B cell (primary cell): ENCODE measurements around the gene FYB2. TPM values are rescaled to one million over a fixed set of nuclear protein-coding genes. Genes with fewer than 3 reads are reported as not detected.

Experiments used
- ATAC-seq: fragments of 200-7000 bp; cut with Tn5 transposase; one replicate; pipeline ENCODE4 v1.10.0; 2021; ENCODE audit warnings: low read depth, mild to moderate bottlenecking, moderate number of reproducible peaks, moderate library complexity
- CTCF ChIA-PET: fragments of 350-600 bp; sonication (Branson Sonifier 250); formaldehyde crosslinking; loops from one replicate; lab custom pipeline; 2021; ENCODE audit warnings: antibody characterized with exemption, inconsistent platforms; lab: Charles Lee
- POLR2A ChIA-PET: fragments of 350-600 bp; sonication (Branson Sonifier 250); formaldehyde crosslinking; loops from one replicate; lab custom pipeline; 2021; ENCODE audit warnings: antibody characterized with exemption; lab: Charles Lee
- DNase-seq: peaks from one replicate; pipeline ENCODE4 v3.0.0; 2013
- H2AFZ ChIP-seq: 2 replicates; pipeline ENCODE4 v1.6.1; 2012; ENCODE audit warnings: mild to moderate bottlenecking, low read depth, low read length; ENCODE audit not compliant: insufficient read depth, poor library complexity, severe bottlenecking
- H3K27ac ChIP-seq, 2 donors: 1 replicate in 1 of 2; 2 replicates in 1 of 2; pipeline ENCODE4 v1.5.1; 2012 to 2013; ENCODE audit warnings: low read length in 2 of 2, mild to moderate bottlenecking in 2 of 2, moderate library complexity in 1 of 2
- H3K27me3 ChIP-seq, 4 experiments: fragments of 200-600 bp in 1 of 4; sonication (generic) in 1 of 4; replicated peaks in 1 of 4; 1 replicate in 2 of 4; 2 replicates in 2 of 4; pipeline versions ENCODE4 v1.6.1 to v1.7.0; 2013 to 2016; ENCODE audit warnings: low read length in 3 of 4, mild to moderate bottlenecking in 2 of 4, mixed read lengths in 1 of 4, moderate library complexity in 1 of 4; ENCODE audit not compliant: insufficient read depth in 4 of 4, control insufficient read depth in 3 of 4; ENCODE audit errors: control extremely low read depth in 1 of 4
- H3K36me3 ChIP-seq, 2 experiments: replicated peaks in 1 of 2; 1 replicate in 1 of 2; 2 replicates in 1 of 2; pipeline versions ENCODE4 v1.6.1 to v1.7.1; 2013; ENCODE audit warnings: low read length in 1 of 2; ENCODE audit not compliant: insufficient read depth in 2 of 2, control insufficient read depth in 1 of 2; ENCODE audit errors: control extremely low read depth in 1 of 2, extremely low read depth in 1 of 2
- H3K4me1 ChIP-seq, 2 donors: fragments of 200-600 bp in 1 of 2; sonication (generic) in 1 of 2; 1 replicate in 1 of 2; 2 replicates in 1 of 2; pipeline versions ENCODE4 v1.5.1 to v1.6.1; 2013 to 2017; ENCODE audit warnings: low read length in 2 of 2; ENCODE audit not compliant: control insufficient read depth in 2 of 2, insufficient read depth in 2 of 2
- H3K4me2 ChIP-seq: replicated peaks from 2 replicates; pipeline ENCODE3; 2012; ENCODE audit warnings: mild to moderate bottlenecking, low read depth, low read length; ENCODE audit not compliant: poor library complexity, severe bottlenecking
- H3K4me3 ChIP-seq, 5 experiments: fragments of 200-600 bp in 1 of 5; sonication (generic) in 1 of 5; 1 replicate in 3 of 5; 2 replicates in 2 of 5; pipeline versions ENCODE4 v1.5.1 to v1.7.0; 2011 to 2016; ENCODE audit warnings: low read length in 4 of 5, mild to moderate bottlenecking in 4 of 5, low read depth in 2 of 5, control low read depth in 1 of 5, moderate library complexity in 1 of 5; ENCODE audit not compliant: insufficient read depth in 1 of 5; ENCODE audit errors: control extremely low read depth in 1 of 5, extremely low read depth in 1 of 5
- H3K79me2 ChIP-seq: fragments of 200-600 bp; sonication (generic); one replicate; pipeline ENCODE4 v1.6.0; 2016; ENCODE audit warnings: low read length; ENCODE audit not compliant: control insufficient read depth, insufficient read depth
- H3K9ac ChIP-seq: fragments of 200-600 bp; sonication (generic); 2 replicates; pipeline ENCODE4 v1.6.1; 2017; ENCODE audit warnings: mild to moderate bottlenecking, low read length, moderate library complexity
- H3K9me3 ChIP-seq, 3 donors: one replicate each; pipeline versions ENCODE4 v1.6.1 to v1.7.1; 2013; ENCODE audit warnings: low read length in 2 of 3; ENCODE audit not compliant: control insufficient read depth in 2 of 3, insufficient read depth in 1 of 3; ENCODE audit errors: control extremely low read depth in 1 of 3
- H4K20me1 ChIP-seq: 2 replicates; pipeline ENCODE4 v1.6.0; 2012; ENCODE audit warnings: mild to moderate bottlenecking, low read length; ENCODE audit not compliant: insufficient read depth, control insufficient read depth, poor library complexity, severe bottlenecking
- H3K27ac Mint-ChIP-seq: one replicate; pipeline ENCODE4 v1.8.0; 2021; ENCODE audit warnings: mixed read lengths
- H3K27me3 Mint-ChIP-seq: one replicate; pipeline ENCODE4 v1.8.0; 2021; ENCODE audit warnings: mixed read lengths
- H3K4me1 Mint-ChIP-seq: one replicate; pipeline ENCODE4 v1.8.0; 2021; ENCODE audit warnings: mixed read lengths
- H3K4me3 Mint-ChIP-seq: one replicate; pipeline ENCODE4 v1.8.0; 2021; ENCODE audit warnings: mixed read lengths
- H3K9me3 Mint-ChIP-seq: one replicate; pipeline ENCODE4 v1.8.0; 2022; ENCODE audit warnings: mixed read lengths; ENCODE audit not compliant: insufficient read depth
- CTCF ChIP-seq: fragments of 200-600 bp; IDR thresholded peaks from one replicate; pipeline ENCODE4 v1.8.0; 2022; ENCODE audit warnings: antibody characterized with exemption, mild to moderate bottlenecking
- EZH2 ChIP-seq: IDR thresholded peaks from 2 replicates; pipeline ENCODE4 v1.6.1; 2012; ENCODE audit warnings: borderline replicate concordance, low read depth, mild to moderate bottlenecking, moderate library complexity, low read length; ENCODE audit not compliant: insufficient read depth, poor library complexity, severe bottlenecking
- WGBS: methylation state at CpG from one replicate; pipeline ENCODE4 v1.1.5; 2013; ENCODE audit warnings: missing lambda C conversion rate; ENCODE audit not compliant: insufficient coverage; 5-methylcytosine and 5-hydroxymethylcytosine counted together
- intact Hi-C: fragments of 100-400 bp; cut with micrococcal nuclease; formaldehyde crosslinking; loops from one replicate; pipeline ENCODE4 v1.10.0; 2022
- polyA plus RNA-seq: library from polyadenylated mRNA; depleted of rRNA; stranded (reverse); fragments of >200 nt; gene quantifications from 2 replicates; pipeline ENCODE4 v1.2.3, GENCODE V29; 2012
- total RNA-seq, 2 donors: library from RNA; stranded (reverse); fragments of 120-200 nt in 1 of 2; gene quantifications; 1 replicate in 1 of 2; 2 replicates in 1 of 2; pipeline versions ENCODE4 v1.2.3 to v1.2.4, GENCODE V29; 2013 to 2022

FYB2 gene
- total and polyA plus RNA-seq, 2 donors (not counting 1 experiment from before 2014, with no cell fraction given) = not detected

DNA sequence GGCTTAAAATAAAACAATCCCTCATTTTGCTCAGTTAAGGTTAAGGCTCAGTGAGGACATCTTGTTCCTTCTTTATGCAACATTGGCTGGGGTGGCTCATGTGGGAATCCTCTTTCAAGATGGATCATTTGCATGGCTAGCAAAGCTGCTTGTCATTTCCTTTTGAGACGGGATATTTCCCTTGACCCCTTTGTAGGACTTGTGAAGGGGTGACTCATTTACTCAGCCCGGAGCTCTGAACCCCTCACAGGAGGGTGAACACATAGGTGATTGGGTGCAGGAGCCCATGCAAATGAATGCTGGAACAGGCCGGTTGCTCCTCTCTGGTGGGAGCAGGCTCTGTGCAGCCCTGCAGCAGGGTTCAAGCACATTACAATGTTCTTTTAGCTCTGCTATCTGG is 19.6 kb upstream of the FYB2 start:
- Mint-ChIP-seq H3K4me3 (no peak overlapping the region), H3K27me3 (peaks cover 22% of the 10 kb centered on the region), H3K4me1 (no peaks in the 10 kb centered on the region), H3K27ac (no peak overlapping the region), H3K9me3 (no peaks in the 10 kb centered on the region)
- no peaks in the 10 kb centered on the region for H3K79me2 ChIP-seq
- no peaks in the 10 kb centered on the region for H4K20me1 ChIP-seq
- H3K27me3 ChIP-seq = peaks cover 0 to 13% (median 0%) of the 10 kb centered on the region in 4 experiments
- peaks cover 0 to 3% (median 0%) of the 10 kb centered on the region in 3 donors for H3K9me3 ChIP-seq
- TF ChIP-seq EZH2 = no peak
- TF ChIP-seq CTCF = no peak
- POLR2A ChIA-PET = no interaction called here
- H3K36me3 ChIP-seq = no peaks in the 10 kb centered on the region
- CTCF ChIA-PET = interaction anchor here (0.6 to 1.3 kb wide), 2 partner anchors 10 to 11 kb away, joined by 3 read pairs; no protein-coding TSS in a partner anchor
- intact Hi-C loops = no loop called here
- no peak overlapping the region for H3K4me3 ChIP-seq
- H3K9ac ChIP-seq = no peak overlapping the region
- WGBS = 83% methylated on average over 2 of the region's 3 CpGs
- no peak for DNase-seq
- H3K4me1 ChIP-seq = no peaks in the 10 kb centered on the region
- no peak for ATAC-seq
- H3K27ac ChIP-seq = no peak overlapping the region
- H3K4me2 ChIP-seq = no peak overlapping the region
- H2AFZ ChIP-seq = no peak overlapping the region

- ATAC-seq (no peak), DNase-seq (no peak)
- no peak overlapping the region for H2AFZ ChIP-seq
- H3K9me3 ChIP-seq = peaks cover 0 to 3% (median 0%) of the 10 kb centered on the region in 3 donors
- Mint-ChIP-seq H3K27ac (no peak overlapping the region), H3K4me3 (no peak overlapping the region), H3K4me1 (peaks cover under 1% of the 10 kb centered on the region), H3K27me3 (peaks cover 19% of the 10 kb centered on the region), H3K9me3 (no peaks in the 10 kb centered on the region)
- WGBS = 80% methylated on average over 3 of the region's 9 CpGs
- H3K4me2 ChIP-seq = no peak overlapping the region
- peaks cover 0 to 13% (median 0%) of the 10 kb centered on the region in 4 experiments for H3K27me3 ChIP-seq
- CTCF ChIA-PET = interaction anchor here (1.0 kb wide), 1 partner anchor 13 kb away, joined by 3 read pairs; no protein-coding TSS in a partner anchor
- H3K27ac ChIP-seq = no peak overlapping the region
- H3K79me2 ChIP-seq = no peaks in the 10 kb centered on the region
- POLR2A ChIA-PET = no interaction called here
- intact Hi-C loops = no loop called here
- H3K4me3 ChIP-seq = no peak overlapping the region
- H3K36me3 ChIP-seq = no peaks in the 10 kb centered on the region
- no peaks in the 10 kb centered on the region for H3K4me1 ChIP-seq
- no peak for TF ChIP-seq CTCF
- TF ChIP-seq EZH2 = no peak
- no peak overlapping the region for H3K9ac ChIP-seq
- H4K20me1 ChIP-seq = no peaks in the 10 kb centered on the region
These were observed 18.2 kb upstream of the FYB2 start for GRCh38 chr1:56837244-56837939.
